ENCODE results near the gene ARHGEF39.

The ARHGEF39 gene

DNA sequence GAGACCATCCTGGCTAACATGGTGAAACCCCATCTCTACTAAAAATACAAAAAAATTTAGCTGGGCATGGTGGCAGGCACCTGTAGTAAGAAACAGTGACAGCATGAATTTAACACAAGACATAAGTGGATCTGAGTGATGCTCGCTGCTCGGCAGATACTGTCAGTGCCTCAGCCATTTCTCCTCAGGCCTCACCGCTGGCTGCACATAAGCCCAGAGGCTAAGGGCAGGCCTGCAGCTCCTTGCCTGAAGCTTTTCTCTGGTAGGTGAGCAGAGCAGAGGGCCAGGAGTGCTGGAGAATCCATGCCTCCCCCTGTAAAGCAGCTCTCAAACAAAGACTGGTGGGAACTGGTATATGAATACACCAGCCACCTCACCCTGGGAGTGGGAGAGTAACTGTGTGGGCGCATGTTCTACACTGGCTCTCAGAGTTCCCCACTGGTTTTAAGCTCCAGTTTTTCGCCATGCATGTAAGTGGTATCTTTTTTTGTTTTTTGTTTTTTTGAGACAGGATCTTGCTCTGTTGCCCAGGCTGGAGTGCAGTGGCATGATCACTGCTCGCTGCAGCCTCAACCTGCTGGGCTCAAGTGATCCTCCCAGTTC is 36.5 kb downstream of the ARHGEF39 start:
- ATAC-seq: no peak
- TF ChIP-seq, protein P1, sequence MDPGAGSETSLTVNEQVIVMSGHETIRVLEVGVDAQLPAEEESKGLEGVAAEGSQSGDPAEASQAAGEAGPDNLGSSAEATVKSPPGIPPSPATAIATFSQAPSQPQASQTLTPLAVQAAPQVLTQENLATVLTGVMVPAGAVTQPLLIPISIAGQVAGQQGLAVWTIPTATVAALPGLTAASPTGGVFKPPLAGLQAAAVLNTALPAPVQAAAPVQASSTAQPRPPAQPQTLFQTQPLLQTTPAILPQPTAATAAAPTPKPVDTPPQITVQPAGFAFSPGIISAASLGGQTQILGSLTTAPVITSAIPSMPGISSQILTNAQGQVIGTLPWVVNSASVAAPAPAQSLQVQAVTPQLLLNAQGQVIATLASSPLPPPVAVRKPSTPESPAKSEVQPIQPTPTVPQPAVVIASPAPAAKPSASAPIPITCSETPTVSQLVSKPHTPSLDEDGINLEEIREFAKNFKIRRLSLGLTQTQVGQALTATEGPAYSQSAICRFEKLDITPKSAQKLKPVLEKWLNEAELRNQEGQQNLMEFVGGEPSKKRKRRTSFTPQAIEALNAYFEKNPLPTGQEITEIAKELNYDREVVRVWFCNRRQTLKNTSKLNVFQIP (CRISPR knock-in tag; IDR thresholded peaks at IDR 0.05; ENCODE audit: borderline replicate concordance, low read depth): no peak
- no peak for TF ChIP-seq RARB (CRISPR knock-in tag; IDR thresholded peaks at IDR 0.05)
- TF ChIP-seq GLIS3 (CRISPR knock-in tag; IDR thresholded peaks at IDR 0.05): no peak
- TF ChIP-seq ZFP30 (CRISPR knock-in tag; IDR thresholded peaks at IDR 0.05): no peak
- no peak for TF ChIP-seq ZC3H10 (CRISPR knock-in tag; IDR thresholded peaks at IDR 0.05)
- TF ChIP-seq ESRRG (CRISPR knock-in tag; IDR thresholded peaks at IDR 0.05): no peak

DNA sequence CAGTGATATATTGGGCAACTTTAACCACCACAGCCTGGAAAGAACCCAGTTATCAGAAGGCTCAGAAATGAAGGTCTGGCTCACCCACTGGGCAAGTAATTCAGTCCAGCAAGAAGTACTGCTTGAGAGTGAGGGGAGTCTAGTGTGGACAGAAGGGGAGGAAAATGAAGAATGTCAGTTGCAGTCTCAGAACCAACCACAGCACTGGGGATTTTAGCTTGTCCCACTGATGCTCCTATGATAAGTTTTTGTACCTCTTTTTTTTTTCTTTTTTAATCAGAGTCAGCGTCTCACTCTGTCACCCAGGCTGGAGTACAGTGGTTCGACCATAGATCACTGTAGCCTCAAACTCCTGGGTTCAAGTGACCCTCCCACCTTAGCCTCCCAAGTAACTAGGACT is 37.4 kb downstream of the ARHGEF39 start:
- ATAC-seq: no peak
- TF ChIP-seq SNAI2 (CRISPR knock-in tag; IDR thresholded peaks at IDR 0.05): no peak
- TF ChIP-seq ZNF8 (CRISPR knock-in tag; IDR thresholded peaks at IDR 0.05): no peak
- TF ChIP-seq ZNF70 (CRISPR knock-in tag; IDR thresholded peaks at IDR 0.05): no peak
- no peak for TF ChIP-seq TOX (CRISPR knock-in tag; IDR thresholded peaks at IDR 0.05; ENCODE audit: borderline replicate concordance)
- TF ChIP-seq ZC3H10 (CRISPR knock-in tag; IDR thresholded peaks at IDR 0.05): no peak
- no peak for TF ChIP-seq OSR1 (CRISPR knock-in tag; IDR thresholded peaks at IDR 0.05)
- no peak for TF ChIP-seq PPARA (CRISPR knock-in tag; IDR thresholded peaks at IDR 0.05; ENCODE audit: borderline replicate concordance)
- TF ChIP-seq ARNTL (CRISPR knock-in tag; IDR thresholded peaks at IDR 0.05; ENCODE audit: borderline replicate concordance, low read depth): no peak
- TF ChIP-seq, protein P2, sequence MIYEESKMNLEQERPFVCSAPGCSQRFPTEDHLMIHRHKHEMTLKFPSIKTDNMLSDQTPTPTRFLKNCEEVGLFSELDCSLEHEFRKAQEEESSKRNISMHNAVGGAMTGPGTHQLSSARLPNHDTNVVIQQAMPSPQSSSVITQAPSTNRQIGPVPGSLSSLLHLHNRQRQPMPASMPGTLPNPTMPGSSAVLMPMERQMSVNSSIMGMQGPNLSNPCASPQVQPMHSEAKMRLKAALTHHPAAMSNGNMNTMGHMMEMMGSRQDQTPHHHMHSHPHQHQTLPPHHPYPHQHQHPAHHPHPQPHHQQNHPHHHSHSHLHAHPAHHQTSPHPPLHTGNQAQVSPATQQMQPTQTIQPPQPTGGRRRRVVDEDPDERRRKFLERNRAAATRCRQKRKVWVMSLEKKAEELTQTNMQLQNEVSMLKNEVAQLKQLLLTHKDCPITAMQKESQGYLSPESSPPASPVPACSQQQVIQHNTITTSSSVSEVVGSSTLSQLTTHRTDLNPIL (CRISPR knock-in tag; IDR thresholded peaks at IDR 0.05; ENCODE audit: low read depth): no peak
- TF ChIP-seq GLIS3 (CRISPR knock-in tag; IDR thresholded peaks at IDR 0.05): no peak
- no peak for TF ChIP-seq RARB (CRISPR knock-in tag; IDR thresholded peaks at IDR 0.05)
- no peak for TF ChIP-seq ZFP30 (CRISPR knock-in tag; IDR thresholded peaks at IDR 0.05)
- TF ChIP-seq ESRRG (CRISPR knock-in tag; IDR thresholded peaks at IDR 0.05): no peak
- TF ChIP-seq, protein P1 (CRISPR knock-in tag; IDR thresholded peaks at IDR 0.05; ENCODE audit: borderline replicate concordance, low read depth): no peak
- TF ChIP-seq ISL1 (CRISPR knock-in tag; IDR thresholded peaks at IDR 0.05): no peak
- TF ChIP-seq, protein P3, sequence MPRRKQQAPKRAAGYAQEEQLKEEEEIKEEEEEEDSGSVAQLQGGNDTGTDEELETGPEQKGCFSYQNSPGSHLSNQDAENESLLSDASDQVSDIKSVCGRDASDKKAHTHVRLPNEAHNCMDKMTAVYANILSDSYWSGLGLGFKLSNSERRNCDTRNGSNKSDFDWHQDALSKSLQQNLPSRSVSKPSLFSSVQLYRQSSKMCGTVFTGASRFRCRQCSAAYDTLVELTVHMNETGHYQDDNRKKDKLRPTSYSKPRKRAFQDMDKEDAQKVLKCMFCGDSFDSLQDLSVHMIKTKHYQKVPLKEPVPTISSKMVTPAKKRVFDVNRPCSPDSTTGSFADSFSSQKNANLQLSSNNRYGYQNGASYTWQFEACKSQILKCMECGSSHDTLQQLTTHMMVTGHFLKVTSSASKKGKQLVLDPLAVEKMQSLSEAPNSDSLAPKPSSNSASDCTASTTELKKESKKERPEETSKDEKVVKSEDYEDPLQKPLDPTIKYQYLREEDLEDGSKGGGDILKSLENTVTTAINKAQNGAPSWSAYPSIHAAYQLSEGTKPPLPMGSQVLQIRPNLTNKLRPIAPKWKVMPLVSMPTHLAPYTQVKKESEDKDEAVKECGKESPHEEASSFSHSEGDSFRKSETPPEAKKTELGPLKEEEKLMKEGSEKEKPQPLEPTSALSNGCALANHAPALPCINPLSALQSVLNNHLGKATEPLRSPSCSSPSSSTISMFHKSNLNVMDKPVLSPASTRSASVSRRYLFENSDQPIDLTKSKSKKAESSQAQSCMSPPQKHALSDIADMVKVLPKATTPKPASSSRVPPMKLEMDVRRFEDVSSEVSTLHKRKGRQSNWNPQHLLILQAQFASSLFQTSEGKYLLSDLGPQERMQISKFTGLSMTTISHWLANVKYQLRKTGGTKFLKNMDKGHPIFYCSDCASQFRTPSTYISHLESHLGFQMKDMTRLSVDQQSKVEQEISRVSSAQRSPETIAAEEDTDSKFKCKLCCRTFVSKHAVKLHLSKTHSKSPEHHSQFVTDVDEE (CRISPR knock-in tag; IDR thresholded peaks at IDR 0.05): no peak
- TF ChIP-seq TCF4 (CRISPR knock-in tag; IDR thresholded peaks at IDR 0.05; ENCODE audit: borderline replicate concordance): no peak

DNA sequence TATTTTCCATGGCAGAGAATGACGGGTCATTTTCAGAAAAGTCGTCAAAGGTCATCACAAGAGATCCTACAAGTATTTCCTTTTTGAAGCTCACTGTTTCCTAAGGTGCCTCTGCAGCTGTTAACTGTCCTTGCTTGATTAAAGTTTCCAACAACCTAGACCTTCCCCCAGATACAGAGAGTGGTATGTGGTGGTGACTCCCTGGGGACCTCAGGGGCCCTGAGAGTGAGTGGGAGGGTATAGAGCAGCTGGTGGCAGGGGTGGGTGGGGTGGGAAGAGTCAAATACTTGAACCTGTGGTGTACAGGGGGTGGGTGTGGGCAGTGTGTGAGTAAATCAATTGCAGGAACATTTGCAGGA is 45.2 kb downstream of the ARHGEF39 start:
- ATAC-seq: no peak
- TF ChIP-seq ZFP3 (CRISPR knock-in tag; IDR thresholded peaks at IDR 0.05) (no peak), PPARA (CRISPR knock-in tag; IDR thresholded peaks at IDR 0.05; ENCODE audit: borderline replicate concordance) (no peak), ESRRG (CRISPR knock-in tag; IDR thresholded peaks at IDR 0.05) (no peak), ARNTL (CRISPR knock-in tag; IDR thresholded peaks at IDR 0.05; ENCODE audit: borderline replicate concordance, low read depth) (no peak), ZNF70 (CRISPR knock-in tag; IDR thresholded peaks at IDR 0.05) (no peak), ZNF565 (CRISPR knock-in tag; conservative IDR thresholded peaks at IDR 0.05; ENCODE audit: low read depth) (no peak), ZC3H10 (CRISPR knock-in tag; IDR thresholded peaks at IDR 0.05) (no peak), ISL1 (CRISPR knock-in tag; IDR thresholded peaks at IDR 0.05) (no peak), TOX (CRISPR knock-in tag; IDR thresholded peaks at IDR 0.05; ENCODE audit: borderline replicate concordance) (no peak), GLIS3 (CRISPR knock-in tag; IDR thresholded peaks at IDR 0.05) (no peak)
- TF ChIP-seq, protein P2 (CRISPR knock-in tag; IDR thresholded peaks at IDR 0.05; ENCODE audit: low read depth): no peak
